AG04450 (cell line): ENCODE measurements around the gene ACTR10. TPM values are rescaled to one million over a fixed set of nuclear protein-coding genes. Genes with fewer than 3 reads are reported as not detected.

Source experiments
- CTCF ChIA-PET: fragments of 300-600, 350-600 bp; formaldehyde crosslinking; extraction: SDS; loops from one replicate; lab custom pipeline; 2022; ENCODE audit warnings: antibody characterized with exemption, inconsistent platforms; lab: Charles Lee
- POLR2A ChIA-PET: fragments of 350-600 bp; formaldehyde crosslinking; extraction: SDS; loops from one replicate; lab custom pipeline; 2021; ENCODE audit warnings: antibody characterized with exemption, inconsistent platforms; lab: Yijun Ruan, JAX
- DNase-seq: peaks from one replicate; pipeline ENCODE4 v3.0.0-alpha.2; 2011; ENCODE audit warnings: low read depth, low spot score
- H3K27ac ChIP-seq: one replicate; pipeline ENCODE4 v1.5.1; 2012; ENCODE audit warnings: low read depth, low read length, control low read depth
- H3K27me3 ChIP-seq: one replicate; pipeline ENCODE4 v1.6.0; 2012; ENCODE audit warnings: low read length; ENCODE audit not compliant: control insufficient read depth, insufficient read depth
- H3K4me3 ChIP-seq: 2 replicates; pipeline ENCODE4 v1.5.1; 2011; ENCODE audit warnings: mild to moderate bottlenecking, low read depth, low read length, control low read depth
- H3K9me3 ChIP-seq: 2 replicates; pipeline ENCODE4 v1.5.1; 2012; ENCODE audit warnings: low read length; ENCODE audit not compliant: control insufficient read depth, insufficient read depth
- polyA minus RNA-seq: library from RNA; depleted of rRNA, polyadenylated mRNA; stranded (reverse); fragments of >200 nt; gene quantifications from 2 replicates; pipeline ENCODE4 v1.2.3, GENCODE V29; 2011; rRNA and poly(A)+ RNA removed
- polyA plus RNA-seq: library from polyadenylated mRNA; depleted of rRNA; stranded (reverse); fragments of >200 nt; gene quantifications from 2 replicates; pipeline ENCODE4 v1.2.3, GENCODE V29; 2011; rRNA removed
- TF ChIP-seq, protein P1 (sequence below): IDR thresholded peaks from 2 replicates; pipeline ENCODE4 v1.5.1; 2011; ENCODE audit warnings: low read depth, low read length, control low read depth, inconsistent platforms

ACTR10 gene
- 99.9 and 142 TPM in 2 replicates for polyA plus RNA-seq
- polyA minus RNA-seq, result 16.8 and 26.5 TPM in 2 replicates

- H3K4me3 ChIP-seq, result peak within 1 kb of the TSS; percentile 87
- H3K27me3 ChIP-seq, result no peaks in the 10 kb centered on the region
- ChIA-PET POLR2A (interaction anchor here (0.9 to 1.4 kb wide), 4 partner anchors 40 to 98 kb away, joined by 3 to 11 read pairs (median 3); partner anchors contain the start of genes ARID4A and PSMA3), CTCF (interaction anchor here (2.1 kb wide), 1 partner anchor 91 kb away, joined by 14 read pairs; no protein-coding TSS in a partner anchor)
- TF ChIP-seq, protein P1, sequence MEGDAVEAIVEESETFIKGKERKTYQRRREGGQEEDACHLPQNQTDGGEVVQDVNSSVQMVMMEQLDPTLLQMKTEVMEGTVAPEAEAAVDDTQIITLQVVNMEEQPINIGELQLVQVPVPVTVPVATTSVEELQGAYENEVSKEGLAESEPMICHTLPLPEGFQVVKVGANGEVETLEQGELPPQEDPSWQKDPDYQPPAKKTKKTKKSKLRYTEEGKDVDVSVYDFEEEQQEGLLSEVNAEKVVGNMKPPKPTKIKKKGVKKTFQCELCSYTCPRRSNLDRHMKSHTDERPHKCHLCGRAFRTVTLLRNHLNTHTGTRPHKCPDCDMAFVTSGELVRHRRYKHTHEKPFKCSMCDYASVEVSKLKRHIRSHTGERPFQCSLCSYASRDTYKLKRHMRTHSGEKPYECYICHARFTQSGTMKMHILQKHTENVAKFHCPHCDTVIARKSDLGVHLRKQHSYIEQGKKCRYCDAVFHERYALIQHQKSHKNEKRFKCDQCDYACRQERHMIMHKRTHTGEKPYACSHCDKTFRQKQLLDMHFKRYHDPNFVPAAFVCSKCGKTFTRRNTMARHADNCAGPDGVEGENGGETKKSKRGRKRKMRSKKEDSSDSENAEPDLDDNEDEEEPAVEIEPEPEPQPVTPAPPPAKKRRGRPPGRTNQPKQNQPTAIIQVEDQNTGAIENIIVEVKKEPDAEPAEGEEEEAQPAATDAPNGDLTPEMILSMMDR, result no peak
- no peaks in the 10 kb centered on the region; the same call in 1 of the 2 replicates for H3K9me3 ChIP-seq
- H3K27ac ChIP-seq, result peak within 1 kb of the TSS; percentile 87
- no peak for DNase-seq
Measured at GRCh38 chr14:58199726-58200479, at the start of gene ACTR10. TSS of gene ACTR10 (plus strand) at chr14:58200149. CDS start at chr14:58200218, 69 bp downstream.

DNA sequence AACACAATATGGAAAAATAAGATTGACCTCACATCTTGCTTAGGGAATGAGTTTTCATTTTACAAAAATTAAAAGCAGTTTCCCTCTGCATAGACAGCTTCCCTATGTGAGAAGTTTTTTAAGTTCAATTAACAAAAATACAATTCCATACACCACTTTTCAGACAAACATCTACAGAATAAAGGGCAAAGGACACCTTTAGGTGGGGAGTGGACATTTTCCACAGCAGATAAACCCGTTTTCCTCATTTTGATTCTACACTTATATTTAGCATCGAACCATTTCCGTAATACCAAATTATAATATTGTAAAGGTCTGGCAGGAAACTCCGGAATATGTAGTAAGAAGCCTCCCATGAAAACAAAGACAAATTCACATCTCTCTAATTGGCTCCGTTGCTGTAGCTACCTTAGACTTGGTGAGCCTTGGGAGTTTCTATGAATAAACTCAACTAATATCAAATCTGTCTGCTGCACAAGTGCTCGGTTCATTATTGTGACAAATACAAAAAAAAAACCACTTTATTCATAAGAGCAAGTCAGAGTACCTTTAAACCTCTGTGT lies 49.6 kb upstream of the ACTR10 start:
- no peak overlapping the region for H3K27ac ChIP-seq
- H3K9me3 ChIP-seq, result no peaks in the 10 kb centered on the region
- H3K4me3 ChIP-seq, result no peak overlapping the region
- peaks cover 33% of the 10 kb centered on the region for H3K27me3 ChIP-seq
- TF ChIP-seq, protein P1, result no peak
- ChIA-PET CTCF (interaction anchor here (0.7 kb wide), 1 partner anchor 10 kb away, joined by 3 read pairs; no protein-coding TSS in a partner anchor), POLR2A (no interaction called here)
- DNase-seq, result no peak

GRCh38 chr14:58151133-58152013 lies 48.6 kb upstream of the ACTR10 start:
- CTCF ChIA-PET, result no interaction called here

DNA sequence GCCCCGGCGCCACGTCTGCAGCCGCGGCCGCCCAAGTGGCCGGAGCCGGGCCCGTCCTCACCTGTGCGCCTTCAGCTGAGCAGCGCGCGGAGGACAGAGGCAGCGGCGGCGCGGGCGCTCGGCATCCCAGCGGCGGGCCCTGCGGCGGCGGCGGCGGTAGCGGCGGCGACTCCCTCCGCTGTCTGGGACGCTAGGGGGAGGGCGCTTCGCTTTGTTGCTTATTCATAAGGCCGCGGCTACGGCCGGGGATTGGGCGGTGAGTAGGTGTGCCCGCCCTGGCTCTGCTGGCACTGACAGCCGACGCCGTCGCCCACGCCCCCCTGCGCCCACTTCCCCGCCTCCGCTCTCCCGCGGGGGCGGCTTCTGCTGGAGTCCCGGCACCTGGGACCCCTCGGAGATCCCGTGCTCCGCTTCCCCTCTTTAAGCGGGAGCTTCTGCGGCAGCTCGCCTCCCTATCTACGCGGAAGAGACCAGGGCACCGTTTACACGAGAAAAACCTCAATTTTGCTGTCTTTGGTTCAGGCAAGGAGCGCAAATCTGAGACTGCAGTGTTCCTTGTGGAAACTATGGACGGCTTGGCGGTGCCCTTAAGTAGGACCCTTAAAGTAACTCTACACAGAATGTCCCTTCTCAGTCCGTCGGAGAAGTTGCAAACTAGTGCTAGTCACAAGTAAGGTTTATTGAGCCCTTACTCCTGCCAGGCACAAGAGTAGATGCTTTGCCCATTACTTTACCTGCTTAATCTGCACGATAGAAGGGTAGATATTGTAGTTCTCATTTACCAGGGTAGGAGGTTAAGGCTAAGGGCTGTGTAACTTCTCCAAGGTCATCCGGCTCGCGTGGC lies 47.7 kb upstream of the ACTR10 start, which contains the start of gene ARMH4:
ARMH4 (minus strand) TSS at position 200 of the 844 bp plus-strand sequence. CDS start 12,855 bp downstream, outside the sequence.
- no peak within 1 kb of the TSS for H3K27ac ChIP-seq
- peaks cover 27% of the 10 kb centered on the region for H3K27me3 ChIP-seq
- ChIA-PET POLR2A (interaction anchor here (0.6 kb wide), 1 partner anchor 12 kb away, joined by 8 read pairs; no protein-coding TSS in a partner anchor), CTCF (interaction anchor here (0.6 kb wide), 1 partner anchor 17 kb away, joined by 3 read pairs; no protein-coding TSS in a partner anchor)
- H3K4me3 ChIP-seq, result peak within 1 kb of the TSS; percentile 71
- H3K9me3 ChIP-seq, result no peaks in the 10 kb centered on the region
- peak; percentile 30 for DNase-seq
- TF ChIP-seq, protein P1, result no peak

More at GRCh38 chr14:58151133-58152013, 48.6 kb upstream of the ACTR10 start:
- DNase-seq, result no peak
- Histone ChIP-seq H3K9me3 (no peaks in the 10 kb centered on the region), H3K27ac (no peak overlapping the region), H3K27me3 (peaks cover 33% of the 10 kb centered on the region), H3K4me3 (peak overlapping the region; percentile 71)
- POLR2A ChIA-PET, result no interaction called here
- TF ChIP-seq, protein P1, result no peak
